Measurements from ENCODE around the gene WRAP73. TPM values are rescaled to one million over a fixed set of nuclear protein-coding genes. Genes with fewer than 3 reads are reported as not detected.

WRAP73 gene
- total RNA-seq, 1 experiment from 2014 or later, result 41.2 TPM

- Histone ChIP-seq H3K4me3 (ENCODE audit: low read depth, low read length, poor library complexity, severe bottlenecking) (no peak overlapping the region), H3K4me1 (ENCODE audit: insufficient read depth, low read length, poor library complexity, severe bottlenecking) (no peaks in the 10 kb centered on the region), H3K27ac (ENCODE audit: low read depth, low read length, poor library complexity, severe bottlenecking) (no peak overlapping the region), H3K36me3 (ENCODE audit: insufficient read depth, low read length, poor library complexity, severe bottlenecking) (peaks cover 45% of the 10 kb centered on the region), H3K9me3 (ENCODE audit: low read depth, low read length, poor library complexity, severe bottlenecking) (no peaks in the 10 kb centered on the region), H3K27me3 (replicated peaks; ENCODE audit: insufficient read depth, low read depth, low read length, poor library complexity) (no peaks in the 10 kb centered on the region)
- CTCF ChIA-PET, result no interaction called here
- intact Hi-C loops (cut with micrococcal nuclease; ENCODE audit: unreplicated experiment), result no loop called here
- DNase-seq (ENCODE audit: low spot score), result no peak
- POLR2A ChIA-PET (ENCODE audit: low non-redundant PET), result interaction anchor here (0.6 kb wide), 1 partner anchor 124 kb away, joined by 4 read pairs; no protein-coding TSS in a partner anchor
- no TSS peak for BruUV-seq (replicated peaks)
- no peak for TF ChIP-seq EZH2 (IDR thresholded peaks at IDR 0.05; ENCODE audit: borderline replicate concordance, low read depth, low read length, poor library complexity, severe bottlenecking)
- TF ChIP-seq, protein P1, sequence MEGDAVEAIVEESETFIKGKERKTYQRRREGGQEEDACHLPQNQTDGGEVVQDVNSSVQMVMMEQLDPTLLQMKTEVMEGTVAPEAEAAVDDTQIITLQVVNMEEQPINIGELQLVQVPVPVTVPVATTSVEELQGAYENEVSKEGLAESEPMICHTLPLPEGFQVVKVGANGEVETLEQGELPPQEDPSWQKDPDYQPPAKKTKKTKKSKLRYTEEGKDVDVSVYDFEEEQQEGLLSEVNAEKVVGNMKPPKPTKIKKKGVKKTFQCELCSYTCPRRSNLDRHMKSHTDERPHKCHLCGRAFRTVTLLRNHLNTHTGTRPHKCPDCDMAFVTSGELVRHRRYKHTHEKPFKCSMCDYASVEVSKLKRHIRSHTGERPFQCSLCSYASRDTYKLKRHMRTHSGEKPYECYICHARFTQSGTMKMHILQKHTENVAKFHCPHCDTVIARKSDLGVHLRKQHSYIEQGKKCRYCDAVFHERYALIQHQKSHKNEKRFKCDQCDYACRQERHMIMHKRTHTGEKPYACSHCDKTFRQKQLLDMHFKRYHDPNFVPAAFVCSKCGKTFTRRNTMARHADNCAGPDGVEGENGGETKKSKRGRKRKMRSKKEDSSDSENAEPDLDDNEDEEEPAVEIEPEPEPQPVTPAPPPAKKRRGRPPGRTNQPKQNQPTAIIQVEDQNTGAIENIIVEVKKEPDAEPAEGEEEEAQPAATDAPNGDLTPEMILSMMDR (conservative IDR thresholded peaks at IDR 0.05; ENCODE audit: low read depth, low read length), result no peak
Observed at GRCh38 chr1:3638027-3638426, 11.9 kb downstream of the WRAP73 start.

DNA sequence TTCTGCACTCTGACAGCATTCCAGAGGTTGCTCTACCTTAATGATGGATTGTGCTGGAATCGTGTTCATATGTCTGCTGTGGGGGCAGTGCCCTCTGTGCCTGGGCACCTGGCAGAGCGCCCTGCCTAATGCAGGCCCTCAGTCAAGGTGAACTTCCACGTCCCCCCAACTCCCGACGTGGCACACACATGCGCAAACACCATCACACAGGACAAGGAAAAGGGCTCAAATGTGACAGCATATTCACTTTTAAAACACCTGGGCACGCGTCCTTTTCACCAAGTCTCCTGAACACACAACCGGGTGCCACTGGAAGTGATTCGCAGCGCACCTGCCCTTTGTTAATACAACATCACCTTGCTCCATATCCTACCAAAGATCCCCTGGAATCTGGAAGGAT is 13.4 kb downstream of the WRAP73 start:
- CTCF ChIA-PET, result no interaction called here
- POLR2A ChIA-PET (ENCODE audit: low non-redundant PET), result no interaction called here
- no TSS peak for BruUV-seq (replicated peaks)

GRCh38 chr1:3636080-3636479 is 13.8 kb downstream of the WRAP73 start:
- no peak overlapping the region for H3K4me3 ChIP-seq (ENCODE audit: low read depth, low read length, poor library complexity, severe bottlenecking)
- intact Hi-C loops (cut with micrococcal nuclease; ENCODE audit: unreplicated experiment), result no loop called here
- no peak overlapping the region for H3K27ac ChIP-seq (ENCODE audit: low read depth, low read length, poor library complexity, severe bottlenecking)
- no peaks in the 10 kb centered on the region for H3K4me1 ChIP-seq (ENCODE audit: insufficient read depth, low read length, poor library complexity, severe bottlenecking)
- TF ChIP-seq, protein P1 (conservative IDR thresholded peaks at IDR 0.05; ENCODE audit: low read depth, low read length), result no peak
- BruUV-seq (replicated peaks), result no TSS peak
- no peaks in the 10 kb centered on the region for H3K9me3 ChIP-seq (ENCODE audit: low read depth, low read length, poor library complexity, severe bottlenecking)
- ChIA-PET CTCF (no interaction called here), POLR2A (ENCODE audit: low non-redundant PET) (no interaction called here)
- peaks cover 50% of the 10 kb centered on the region for H3K36me3 ChIP-seq (ENCODE audit: insufficient read depth, low read length, poor library complexity, severe bottlenecking)
- no peaks in the 10 kb centered on the region for H3K27me3 ChIP-seq (replicated peaks; ENCODE audit: insufficient read depth, low read depth, low read length, poor library complexity)
- no peak for DNase-seq (ENCODE audit: low spot score)

More for the DNA sequence above, 13.4 kb downstream of the WRAP73 start:
- H3K4me3 ChIP-seq (ENCODE audit: low read depth, low read length, poor library complexity, severe bottlenecking), result no peak overlapping the region
- H3K36me3 ChIP-seq (ENCODE audit: insufficient read depth, low read length, poor library complexity, severe bottlenecking), result peaks cover 50% of the 10 kb centered on the region
- intact Hi-C loops (cut with micrococcal nuclease; ENCODE audit: unreplicated experiment), result no loop called here
- H3K27me3 ChIP-seq (replicated peaks; ENCODE audit: insufficient read depth, low read depth, low read length, poor library complexity), result no peaks in the 10 kb centered on the region
- TF ChIP-seq, protein P1 (conservative IDR thresholded peaks at IDR 0.05; ENCODE audit: low read depth, low read length), result no peak
- no peak for TF ChIP-seq EZH2 (IDR thresholded peaks at IDR 0.05; ENCODE audit: borderline replicate concordance, low read depth, low read length, poor library complexity, severe bottlenecking)
- no peak overlapping the region for H3K27ac ChIP-seq (ENCODE audit: low read depth, low read length, poor library complexity, severe bottlenecking)
- H3K9me3 ChIP-seq (ENCODE audit: low read depth, low read length, poor library complexity, severe bottlenecking), result no peaks in the 10 kb centered on the region
- H3K4me1 ChIP-seq (ENCODE audit: insufficient read depth, low read length, poor library complexity, severe bottlenecking), result no peaks in the 10 kb centered on the region
- DNase-seq (ENCODE audit: low spot score), result no peak
